GM18519 (cell line): ENCODE measurements around the gene GPR107.

Source experiments
- ATAC-seq: cut with Tn5 transposase; IDR thresholded peaks from one replicate; pipeline ENCODE4 v1.9.1; 2021; ENCODE audit warnings: mild to moderate bottlenecking, moderate library complexity; ENCODE audit not compliant: unreplicated experiment, low FRiP score

Gene GPR107

DNA sequence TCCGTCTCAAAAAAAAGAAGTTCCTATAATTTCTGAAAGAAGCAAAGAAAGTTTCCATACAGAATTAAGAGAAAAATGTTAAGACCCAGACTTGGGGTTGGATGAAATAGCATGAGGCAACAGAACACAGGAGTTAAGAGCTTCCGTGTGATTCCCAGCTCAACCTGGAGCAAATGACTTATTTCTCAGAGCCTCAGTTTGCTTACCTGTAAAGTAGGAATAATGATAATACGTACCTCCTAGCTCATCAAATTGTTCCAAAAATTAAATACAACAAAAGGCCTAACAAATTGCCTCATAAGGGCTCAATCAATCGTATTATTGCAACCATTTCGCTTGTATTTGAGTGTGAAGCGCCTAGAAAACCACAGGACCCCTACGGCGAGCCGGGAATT, 600 bp upstream of the GPR107 start:
- no peak for ATAC-seq

DNA sequence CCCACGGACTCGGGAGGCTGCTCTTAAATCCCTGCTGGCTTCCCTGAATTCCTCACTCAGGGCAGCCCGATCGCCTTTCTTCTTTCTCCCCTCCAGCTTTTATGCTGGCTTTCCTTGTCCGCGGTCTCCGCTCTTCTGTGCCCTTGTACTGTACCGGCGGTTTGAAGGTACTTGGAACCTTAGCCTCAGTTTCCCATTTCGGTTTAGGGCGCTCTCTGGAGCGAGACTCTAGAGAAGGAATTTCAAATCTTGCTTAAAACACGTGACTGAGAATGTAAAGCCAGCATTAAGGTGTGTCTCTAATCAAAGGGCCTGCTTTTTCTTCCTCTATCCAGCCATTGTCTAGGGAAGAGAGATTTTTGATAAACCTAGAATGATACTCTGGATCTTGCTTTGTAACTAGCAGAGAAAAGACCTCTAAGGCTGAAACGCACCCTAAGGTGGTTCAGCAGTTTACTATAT, 650 bp downstream of the GPR107 start:
- ATAC-seq, result no peak

DNA sequence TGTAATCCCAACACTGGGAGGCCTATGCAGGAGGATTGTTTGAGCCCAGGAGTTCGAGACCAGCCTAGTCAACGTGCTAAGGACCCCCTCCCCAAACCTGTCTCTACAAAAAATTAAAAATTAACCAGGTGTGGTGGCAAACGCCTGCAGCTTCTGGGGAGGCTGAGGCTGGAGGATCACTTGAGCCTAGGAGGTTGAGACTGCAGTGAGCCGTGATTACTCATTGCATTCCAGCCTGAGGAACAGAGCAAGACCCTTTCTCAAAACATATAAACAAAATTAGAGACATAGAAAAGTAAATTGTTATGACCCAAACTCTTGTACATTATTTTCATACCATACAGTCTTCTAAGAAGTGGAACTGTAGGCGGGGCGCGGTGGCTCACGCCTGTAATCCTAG, 1.1 kb downstream of the GPR107 start:
- ATAC-seq, result no peak

DNA sequence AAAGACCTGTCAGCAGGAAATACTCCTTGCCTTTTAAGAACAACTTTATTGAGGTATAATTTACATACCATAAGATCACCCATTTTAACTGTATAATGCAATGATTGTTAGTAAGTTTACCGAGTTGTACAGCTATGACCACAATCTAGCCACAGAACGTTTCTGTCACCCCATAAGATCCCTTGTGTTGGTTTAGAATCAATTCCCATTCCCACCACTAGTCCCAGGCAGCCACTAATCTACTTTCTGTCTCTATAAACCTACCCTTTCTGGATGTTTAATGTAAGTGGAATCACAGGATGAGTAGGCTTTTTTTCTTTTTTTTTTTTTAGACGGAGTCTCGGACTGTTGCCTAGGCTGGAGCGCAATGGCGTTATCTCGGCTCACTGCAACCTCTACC, 4.4 kb downstream of the GPR107 start:
- no peak for ATAC-seq

DNA sequence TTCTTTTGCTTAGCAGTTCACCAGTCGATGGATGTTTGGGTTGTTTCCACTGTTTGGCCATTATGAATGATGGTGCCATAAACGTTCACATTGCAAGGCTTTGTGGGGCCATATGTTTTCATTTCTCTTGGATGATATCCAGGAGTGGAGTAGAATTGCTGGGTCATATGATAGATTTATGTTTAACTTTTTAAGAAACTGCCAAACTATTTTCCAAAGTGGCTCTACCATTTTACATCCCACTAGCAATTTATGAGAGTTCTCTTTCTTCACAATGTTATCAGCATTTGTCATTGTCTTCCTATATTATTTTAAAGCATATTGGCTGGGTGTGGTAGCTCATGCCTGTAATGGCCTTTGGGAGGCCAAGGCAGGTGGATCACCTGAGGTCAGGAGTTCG, 5.2 kb downstream of the GPR107 start:
- no peak for ATAC-seq

DNA sequence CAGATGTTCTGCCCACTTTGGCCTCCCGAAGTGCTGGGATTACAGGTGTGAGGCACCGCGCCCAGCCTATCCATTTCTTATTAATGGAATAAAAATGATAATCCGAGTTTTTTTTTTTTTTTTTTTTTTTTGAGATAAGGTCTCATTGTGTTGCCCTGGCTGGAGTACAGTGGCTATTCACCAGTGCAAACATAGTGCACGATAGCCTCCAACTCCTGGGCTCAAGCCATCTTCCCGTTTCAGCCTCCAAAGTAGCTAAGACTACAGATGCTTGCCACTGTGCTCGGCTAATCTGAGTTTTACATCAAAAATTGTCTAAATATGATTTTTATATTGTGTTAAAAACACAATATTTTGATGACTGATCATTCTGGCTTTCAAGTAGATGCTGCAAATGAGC, 6.6 kb downstream of the GPR107 start:
- ATAC-seq, result no peak

DNA sequence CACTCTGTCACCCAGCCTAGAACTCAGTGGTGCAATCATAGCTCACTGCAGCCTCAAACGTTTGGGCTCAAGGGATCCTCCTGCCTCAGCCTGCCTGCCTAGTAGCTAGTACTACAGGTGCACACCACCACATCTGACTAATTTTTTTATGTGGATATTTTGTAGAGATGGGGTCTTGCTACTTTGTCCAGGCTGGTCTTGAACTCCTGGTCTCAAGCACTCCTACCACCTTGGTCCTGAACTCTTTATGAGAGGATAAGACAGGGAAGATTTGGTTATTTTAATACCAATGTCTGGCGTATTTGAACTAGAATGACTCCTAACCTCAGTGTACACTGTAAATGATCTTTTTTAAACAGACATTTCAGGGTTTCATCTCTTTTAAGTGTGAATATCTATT, 9.0 kb downstream of the GPR107 start:
- no peak for ATAC-seq

DNA sequence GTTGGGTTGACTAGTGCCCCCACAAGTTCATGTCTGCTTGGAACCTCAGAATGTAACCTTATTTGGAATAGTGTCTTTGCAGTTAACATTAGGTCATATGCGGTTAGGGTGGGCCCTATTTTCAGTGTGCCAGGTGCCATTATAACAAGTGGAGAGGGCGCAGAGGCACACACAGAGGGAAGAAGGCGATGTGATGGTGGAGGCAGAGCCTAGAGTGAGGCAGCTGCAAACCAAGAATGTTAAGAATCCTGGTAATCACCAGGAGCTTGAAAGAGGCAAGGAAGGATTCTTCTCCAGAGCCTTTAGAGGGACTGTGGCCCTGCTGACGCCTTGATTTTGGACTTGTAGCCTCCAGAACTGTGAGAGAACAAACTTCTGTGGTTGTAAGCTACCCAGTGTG, 10.9 kb downstream of the GPR107 start:
- ATAC-seq, result no peak

DNA sequence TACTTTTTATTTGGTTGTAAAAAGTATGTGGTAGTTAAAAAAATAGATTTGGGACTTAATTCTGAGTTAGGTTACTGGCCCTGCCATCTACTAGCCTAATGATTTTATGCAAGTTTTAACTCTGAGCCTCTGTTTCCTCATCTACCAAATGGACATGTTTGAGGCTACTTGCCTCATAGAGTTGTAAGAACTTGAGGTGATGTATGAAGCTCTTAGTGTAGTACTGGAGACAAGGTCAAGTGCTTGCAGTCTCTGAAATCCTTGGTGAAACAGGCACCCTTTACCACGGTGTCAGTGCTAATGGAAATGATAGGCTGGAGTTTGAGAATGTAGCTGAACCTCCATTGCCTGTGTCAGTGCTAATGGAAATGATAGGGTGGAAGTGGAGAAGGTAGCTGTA, 15.3 kb downstream of the GPR107 start:
- no peak for ATAC-seq

DNA sequence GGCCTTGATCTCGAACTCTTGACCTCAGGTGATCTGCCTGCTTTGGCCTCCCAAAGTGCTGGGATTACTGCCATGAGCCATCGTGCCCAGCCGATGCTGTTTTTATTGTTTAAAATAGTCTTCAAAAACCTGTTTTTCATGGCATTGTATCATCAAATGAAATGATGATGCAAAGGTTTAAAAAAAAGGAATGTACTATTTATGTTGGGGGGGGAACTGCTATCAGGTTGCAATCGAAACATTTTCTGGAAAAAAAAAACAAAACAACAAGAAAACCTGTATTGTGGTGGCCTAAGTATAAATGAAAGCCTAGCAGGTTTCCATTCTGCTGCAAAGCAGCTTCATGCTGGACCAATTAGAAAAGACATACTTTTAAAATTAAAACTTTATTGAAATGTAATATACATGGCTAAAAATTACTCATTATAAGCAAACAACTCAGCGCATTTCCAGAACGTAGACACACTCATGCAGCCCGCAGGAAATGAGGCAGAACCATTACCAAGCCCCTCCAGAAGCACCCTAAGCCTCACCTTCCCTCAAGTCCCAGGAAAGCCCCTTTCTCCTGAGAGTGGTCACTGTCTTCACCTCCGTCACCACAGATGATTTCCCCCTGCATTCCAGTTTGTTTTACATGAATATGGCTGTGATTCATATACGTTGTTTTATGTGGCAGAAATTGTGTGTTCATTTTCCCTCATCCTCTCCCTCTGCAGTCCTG, 19.0 kb downstream of the GPR107 start:
- no peak for ATAC-seq

DNA sequence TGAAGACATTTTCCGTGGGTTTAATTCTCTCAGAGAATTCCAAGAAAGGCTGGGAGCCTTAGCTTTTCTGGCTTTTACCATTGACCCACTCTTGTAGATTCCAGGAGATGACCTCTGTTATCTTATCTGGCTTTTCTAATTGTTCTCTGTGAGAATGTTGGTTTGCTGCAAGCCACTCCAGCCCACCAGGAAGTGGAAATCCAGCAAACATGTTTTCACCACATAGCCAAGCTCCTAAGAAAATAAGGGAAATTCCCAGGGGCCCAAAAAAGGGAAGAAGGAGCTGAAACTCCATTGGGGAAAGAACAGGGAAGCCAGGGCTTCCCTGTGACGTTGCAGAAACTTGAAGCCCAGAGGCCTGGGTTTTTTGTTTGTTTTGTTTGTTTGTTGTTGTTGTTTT, 19.7 kb downstream of the GPR107 start:
- no peak for ATAC-seq

DNA sequence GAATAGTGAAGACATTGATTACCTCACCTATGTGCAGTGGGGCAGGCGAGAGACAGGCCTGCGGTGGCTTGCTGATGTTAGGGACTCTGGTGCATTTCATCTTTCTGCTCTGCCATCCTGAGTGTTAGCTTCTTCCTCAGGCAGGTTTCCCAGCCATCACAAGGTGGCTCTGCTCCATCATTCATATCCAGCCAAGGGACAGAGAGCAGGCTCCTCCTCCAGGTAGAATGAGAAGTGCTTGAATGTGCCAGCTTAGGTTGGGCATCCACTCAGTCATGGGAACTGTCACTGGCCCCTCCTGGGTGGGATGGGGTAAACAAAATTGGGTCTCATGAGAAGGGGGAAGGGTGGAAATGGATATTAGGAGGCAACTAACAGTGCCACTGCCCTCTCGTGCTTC, 24.8 kb downstream of the GPR107 start:
- no peak for ATAC-seq

DNA sequence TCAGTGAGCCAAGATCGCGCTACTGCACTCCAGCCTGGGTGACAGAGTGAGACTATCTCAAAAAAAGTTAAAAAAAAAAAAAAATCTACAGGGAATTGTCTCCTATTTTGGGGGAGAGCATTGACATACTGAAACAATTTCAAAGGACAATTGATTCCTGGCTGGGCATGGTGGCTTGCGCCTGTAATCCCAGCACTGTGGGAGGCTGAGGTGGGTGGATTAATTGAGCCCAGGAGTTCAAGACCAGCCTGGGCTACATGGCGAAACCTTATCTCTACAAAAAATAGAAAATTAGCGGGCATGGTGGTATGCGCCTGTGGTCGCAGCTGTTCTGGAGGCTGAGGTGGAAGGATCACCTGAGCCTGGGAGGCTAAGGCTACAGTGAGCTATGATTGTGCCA, 30.6 kb downstream of the GPR107 start:
- no peak for ATAC-seq

DNA sequence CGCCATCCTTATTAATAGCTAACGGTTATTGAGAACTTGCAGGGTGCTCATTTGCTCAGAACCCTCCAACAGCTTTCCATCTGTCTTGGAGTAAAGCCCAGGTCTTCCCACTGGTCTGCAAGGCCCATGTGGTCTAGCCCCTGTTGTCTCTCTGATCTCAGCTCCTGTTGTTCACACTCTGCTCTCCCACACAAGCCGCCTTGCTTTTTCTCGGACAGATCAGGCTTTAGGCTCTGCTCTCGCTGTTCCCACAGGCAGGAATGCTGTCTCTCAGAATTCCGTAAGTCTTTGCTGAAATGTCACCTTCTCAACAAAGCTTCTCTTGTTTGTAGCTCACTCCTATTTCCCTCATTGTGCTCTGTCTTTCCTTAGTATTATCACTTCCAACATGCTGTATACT, 34.3 kb downstream of the GPR107 start:
- no peak for ATAC-seq

DNA sequence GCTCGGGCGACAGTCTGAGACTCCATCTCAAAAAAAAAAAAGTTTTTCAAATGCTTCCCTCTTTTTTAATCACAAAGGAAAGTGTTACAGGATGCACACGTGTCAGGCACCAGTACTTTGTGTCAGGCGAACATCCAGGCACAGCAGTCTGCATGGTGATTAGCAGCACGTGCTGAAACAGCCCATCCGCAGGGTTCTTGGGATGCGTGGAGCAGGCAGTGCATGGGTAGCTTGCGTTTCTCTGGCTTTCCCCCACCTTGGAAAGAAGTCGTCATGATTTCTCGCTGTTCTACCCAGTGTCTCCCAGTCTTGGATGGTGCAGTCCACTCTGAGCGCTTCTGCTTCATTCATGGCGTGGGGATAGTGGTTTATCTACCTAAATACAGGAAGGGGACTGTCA, 35.4 kb downstream of the GPR107 start:
- ATAC-seq, result no peak

DNA sequence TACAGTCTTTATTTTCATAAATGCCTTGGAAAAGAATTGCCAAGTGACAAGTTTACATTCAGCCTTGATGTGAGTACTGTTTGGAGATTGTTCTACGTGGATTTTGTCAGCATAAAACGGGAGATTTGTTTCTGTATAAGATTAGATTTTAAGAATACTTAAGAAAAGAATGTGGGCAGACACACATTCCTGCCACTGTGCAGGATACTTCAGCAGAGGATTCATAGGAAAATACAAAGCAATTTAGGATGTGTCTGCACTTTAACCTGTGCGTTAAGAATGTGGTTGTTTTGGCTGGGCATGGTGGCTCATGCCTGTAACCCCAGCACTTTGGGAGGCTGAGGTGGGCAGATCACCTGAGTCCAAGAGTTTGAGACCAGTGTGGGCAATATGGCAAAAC, 37.2 kb downstream of the GPR107 start:
- ATAC-seq, result no peak

DNA sequence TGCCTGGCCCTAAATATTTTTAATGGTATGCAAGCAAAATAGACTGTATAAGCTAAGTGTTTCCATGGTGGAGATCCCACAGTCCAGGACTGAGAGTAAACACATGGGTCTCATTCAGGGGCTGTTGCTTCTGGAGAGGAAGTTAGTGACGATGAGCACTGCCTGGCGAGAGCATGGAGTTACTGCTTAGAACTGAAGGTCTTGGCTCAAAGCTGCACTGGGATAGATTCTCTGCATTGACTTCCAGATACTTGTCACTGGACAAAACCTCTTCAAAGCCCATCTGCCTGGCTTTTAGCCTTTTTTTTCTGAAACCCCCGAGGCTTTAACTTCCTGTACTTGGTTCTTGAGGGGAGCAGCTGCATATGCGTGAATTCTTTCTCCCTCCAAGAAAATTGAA, 39.2 kb downstream of the GPR107 start:
- ATAC-seq, result no peak

DNA sequence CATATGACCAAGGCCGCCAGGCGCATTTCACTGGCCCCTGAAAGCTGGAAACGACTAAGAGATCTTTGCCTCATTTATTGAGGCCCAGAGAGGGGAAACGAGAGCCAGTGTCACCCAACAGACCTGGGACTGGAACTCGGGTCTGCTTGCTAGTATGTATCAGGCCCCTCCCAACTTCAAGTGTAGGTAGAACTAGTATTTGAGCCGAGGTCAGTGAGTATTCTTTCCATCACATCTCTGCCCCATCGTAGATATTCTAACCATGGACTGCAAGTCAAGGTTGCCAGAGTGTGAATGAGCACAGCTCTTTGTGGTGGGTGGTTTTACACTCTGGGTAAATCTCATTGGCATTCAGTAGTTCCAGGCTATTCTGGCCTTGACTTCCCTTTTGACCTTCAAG, 42.2 kb downstream of the GPR107 start:
- no peak for ATAC-seq

DNA sequence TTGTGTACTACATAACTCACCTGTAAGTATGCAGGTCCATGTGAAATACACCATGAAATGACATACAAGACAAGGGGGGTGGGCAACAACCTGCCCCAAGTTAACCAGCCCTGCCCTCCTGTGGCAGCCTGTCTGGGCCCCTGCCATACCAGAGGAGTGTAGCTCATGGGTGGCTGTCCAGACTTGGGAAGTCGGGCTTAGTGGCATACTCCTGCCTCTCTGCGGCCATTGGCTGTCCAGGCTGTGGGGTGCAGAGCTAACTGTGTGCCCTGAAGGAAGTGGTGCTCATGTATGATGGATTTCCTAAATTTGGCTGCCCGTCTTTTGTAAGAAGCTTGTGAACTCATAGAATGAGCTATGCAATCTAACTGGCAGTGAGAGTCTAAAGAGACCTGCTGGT, 47.0 kb downstream of the GPR107 start:
- ATAC-seq, result no peak

DNA sequence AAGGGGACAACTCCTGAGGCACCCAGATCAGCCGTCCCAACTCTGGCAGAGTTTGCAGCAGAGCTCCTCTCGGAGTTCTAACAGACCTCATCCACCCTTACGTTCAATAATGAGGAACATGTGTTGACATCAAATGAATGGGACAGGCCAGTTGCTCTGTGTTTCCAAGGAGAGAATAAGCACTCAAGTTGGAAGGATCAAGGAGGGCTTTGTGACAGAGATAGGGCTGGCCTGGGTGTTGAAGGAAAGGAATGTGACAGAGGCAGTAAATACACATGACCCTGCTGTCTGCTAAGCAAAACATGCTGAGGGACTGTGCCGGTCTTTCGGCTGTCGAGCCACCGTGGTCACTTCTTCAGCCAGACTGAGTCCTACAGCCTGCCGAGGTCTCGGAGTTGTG, 48.2 kb downstream of the GPR107 start:
- no peak for ATAC-seq

DNA sequence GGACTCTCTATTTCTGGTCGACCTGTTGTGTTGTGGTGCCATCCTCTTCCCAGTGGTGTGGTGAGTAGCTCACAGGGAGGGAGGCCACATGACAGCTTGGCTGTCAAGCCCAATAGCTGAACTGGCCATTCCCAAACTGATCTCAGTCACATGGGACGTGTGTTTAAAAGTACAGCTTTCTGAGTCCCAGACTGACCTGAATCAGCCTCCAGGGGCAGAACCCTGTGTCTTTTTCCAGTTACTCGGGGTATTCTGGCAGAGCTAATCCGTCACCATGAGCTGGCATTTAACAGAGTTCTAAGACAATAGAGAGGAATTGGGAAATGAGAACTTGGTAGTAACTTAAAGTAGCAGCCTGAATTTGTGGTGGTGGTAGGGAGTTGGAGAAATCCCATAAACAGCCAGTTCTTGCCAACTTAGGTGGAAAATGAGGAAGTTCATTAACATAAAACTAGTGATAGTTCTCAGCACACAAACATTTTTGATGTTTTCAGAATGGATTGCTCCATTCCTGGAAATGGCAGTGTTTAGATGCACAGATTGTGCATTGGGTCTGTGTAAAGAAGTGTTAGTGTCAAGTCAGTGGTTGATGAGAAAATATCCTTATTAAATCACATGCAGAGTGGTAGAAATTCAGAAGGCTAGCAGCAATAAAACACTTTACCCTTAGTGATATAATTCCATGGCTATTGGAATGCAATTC, 50.9 kb downstream of the GPR107 start:
- no peak for ATAC-seq

DNA sequence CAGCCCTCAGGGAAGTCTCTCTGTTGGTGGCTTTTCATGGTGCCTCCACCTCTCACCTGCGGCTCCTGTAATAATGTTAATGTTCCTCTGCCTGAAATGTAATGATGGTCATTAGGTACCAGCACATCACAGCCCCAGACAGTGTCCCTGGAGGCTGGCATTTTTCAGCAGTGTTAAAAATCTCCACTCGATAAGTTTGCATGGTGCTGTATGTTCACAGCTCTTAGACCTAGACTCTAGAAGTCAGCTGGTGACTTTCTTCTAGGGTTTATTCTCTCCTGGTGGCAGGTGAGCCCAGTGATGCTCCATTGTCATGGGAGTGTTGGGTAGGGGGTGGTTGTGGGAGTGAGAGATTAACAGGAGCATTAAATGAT, 53.1 kb downstream of the GPR107 start:
- no peak for ATAC-seq
